Measurements from ENCODE around the gene SLC41A3.

DNA sequence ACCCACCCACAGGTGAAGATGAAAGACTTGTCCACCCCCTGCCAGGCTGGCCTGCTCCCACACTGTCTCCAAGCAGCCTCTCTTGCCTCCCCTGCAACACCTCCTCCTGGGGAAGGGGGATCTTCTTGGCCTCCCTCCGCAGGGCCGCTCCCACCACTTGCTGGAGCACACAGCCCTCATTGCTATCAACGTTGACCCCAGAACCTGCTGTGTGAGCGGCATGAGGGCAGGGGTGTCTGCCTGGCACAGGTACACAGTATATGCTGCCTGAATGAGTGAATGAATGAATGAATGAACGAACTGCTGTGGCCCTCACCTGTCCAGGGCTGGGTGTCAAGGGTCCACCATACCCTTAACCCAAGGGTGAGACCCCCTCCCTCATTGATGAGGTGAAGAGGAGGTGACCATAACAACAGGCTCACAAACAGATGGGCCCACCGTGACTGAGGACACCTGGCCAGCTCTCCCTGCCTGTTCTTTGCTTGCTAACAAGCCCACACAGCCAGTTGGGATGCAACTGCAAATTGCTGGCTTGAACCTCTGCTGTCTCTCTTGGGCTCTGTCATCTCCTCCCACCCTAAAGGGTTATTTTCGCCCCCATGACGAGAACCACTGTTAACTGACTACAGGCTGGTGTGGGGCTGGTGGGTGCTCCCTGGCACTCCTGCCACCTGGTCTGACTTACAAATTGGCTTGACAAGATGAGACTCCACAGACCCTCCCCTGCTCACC lies 22.5 kb downstream of the SLC41A3 start:
- TF ChIP-seq, protein P1, sequence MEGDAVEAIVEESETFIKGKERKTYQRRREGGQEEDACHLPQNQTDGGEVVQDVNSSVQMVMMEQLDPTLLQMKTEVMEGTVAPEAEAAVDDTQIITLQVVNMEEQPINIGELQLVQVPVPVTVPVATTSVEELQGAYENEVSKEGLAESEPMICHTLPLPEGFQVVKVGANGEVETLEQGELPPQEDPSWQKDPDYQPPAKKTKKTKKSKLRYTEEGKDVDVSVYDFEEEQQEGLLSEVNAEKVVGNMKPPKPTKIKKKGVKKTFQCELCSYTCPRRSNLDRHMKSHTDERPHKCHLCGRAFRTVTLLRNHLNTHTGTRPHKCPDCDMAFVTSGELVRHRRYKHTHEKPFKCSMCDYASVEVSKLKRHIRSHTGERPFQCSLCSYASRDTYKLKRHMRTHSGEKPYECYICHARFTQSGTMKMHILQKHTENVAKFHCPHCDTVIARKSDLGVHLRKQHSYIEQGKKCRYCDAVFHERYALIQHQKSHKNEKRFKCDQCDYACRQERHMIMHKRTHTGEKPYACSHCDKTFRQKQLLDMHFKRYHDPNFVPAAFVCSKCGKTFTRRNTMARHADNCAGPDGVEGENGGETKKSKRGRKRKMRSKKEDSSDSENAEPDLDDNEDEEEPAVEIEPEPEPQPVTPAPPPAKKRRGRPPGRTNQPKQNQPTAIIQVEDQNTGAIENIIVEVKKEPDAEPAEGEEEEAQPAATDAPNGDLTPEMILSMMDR (IDR thresholded peaks at IDR 0.05), result no peak
- no peak for TF ChIP-seq ZFX (IDR thresholded peaks at IDR 0.05; ENCODE audit: borderline replicate concordance)

Measured in 22Rv1 (cell line).